Colonic mucosa (tissue), 4 donors: ENCODE results near the gene ELP2. TPM values are rescaled to one million over a fixed set of nuclear protein-coding genes. Genes with fewer than 3 reads are reported as not detected.

Experiments
- DNase-seq: peaks from one replicate; pipeline ENCODE4 v3.0.0-alpha.2; 2020
- H3K27ac ChIP-seq: fragments of 200-600 bp; one replicate; pipeline ENCODE4 v1.8.0; 2021
- H3K27me3 ChIP-seq: fragments of 200-600 bp; one replicate; pipeline ENCODE4 v1.8.0; 2021
- H3K36me3 ChIP-seq: fragments of 200-600 bp; one replicate; pipeline ENCODE4 v1.8.0; 2021
- H3K4me1 ChIP-seq: fragments of 200-600 bp; one replicate; pipeline ENCODE4 v1.8.0; 2021; ENCODE audit warnings: mild to moderate bottlenecking
- H3K4me3 ChIP-seq: fragments of 200-600 bp; one replicate; pipeline ENCODE4 v1.8.0; 2021
- H3K9ac ChIP-seq, 2 donors: one replicate each; pipeline ENCODE4 v1.7.0; 2013; ENCODE audit warnings: control low read depth in 2 of 2, low read depth in 2 of 2, low read length in 2 of 2
- H3K9me3 ChIP-seq: fragments of 200-600 bp; one replicate; pipeline ENCODE4 v1.8.0; 2021
- intact Hi-C: fragments of 100-400 bp; cut with DNase I; formaldehyde crosslinking; loops from one replicate; pipeline ENCODE4 v1.14.1; 2022
- total RNA-seq, 2 donors: library from RNA; stranded (reverse); fragmentation: NEBNext Ultra II Directional in 1 of 2; extraction: Animal tissue kit (Norgen Biotek cat#: 25700) in 1 of 2; gene quantifications; one replicate each; pipeline ENCODE4 v1.2.1, GENCODE V29; 2021
- TF ChIP-seq, protein P1 (sequence below): fragments of 200-600 bp; IDR thresholded peaks from one replicate; pipeline ENCODE4 v1.8.0; 2022; ENCODE audit warnings: antibody characterized with exemption, mild to moderate bottlenecking
- donor health status: healthy.
- donor health status: DM: no; HTN: no; CAD: no.
- donor health status: DM: no; HTN: no; CAD: no.

The ELP2 gene
- total RNA-seq, 2 donors from 2014 or later, result 48.3 to 51.6 TPM

DNA sequence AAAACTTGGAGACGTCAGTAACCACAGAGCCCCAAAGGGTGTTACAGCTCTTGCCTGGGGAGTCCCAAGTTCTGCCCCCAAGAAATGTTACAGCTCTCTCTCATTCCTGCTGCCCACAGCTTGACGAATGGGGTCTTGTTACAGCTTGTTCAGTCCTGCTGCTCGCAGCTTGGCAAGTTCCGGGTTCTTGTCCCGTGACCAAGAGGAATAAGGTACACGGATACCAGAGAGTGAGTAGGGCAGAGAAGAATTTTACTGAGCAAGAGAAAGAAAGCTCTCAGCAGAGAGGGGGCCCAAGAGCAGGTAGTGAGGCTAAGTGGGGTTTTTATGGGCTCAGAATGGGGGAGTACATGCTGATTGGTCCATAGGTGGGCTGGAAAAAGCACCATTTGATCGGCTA lies 27.8 kb upstream of the ELP2 start:
- Histone ChIP-seq H3K4me1 (no peaks in the 10 kb centered on the region), H3K27me3 (no peaks in the 10 kb centered on the region), H3K9ac (no peak overlapping the region), H3K4me3 (no peak overlapping the region), H3K27ac (no peak overlapping the region), H3K36me3 (no peaks in the 10 kb centered on the region), H3K9me3 (no peaks in the 10 kb centered on the region)
- TF ChIP-seq, protein P1, sequence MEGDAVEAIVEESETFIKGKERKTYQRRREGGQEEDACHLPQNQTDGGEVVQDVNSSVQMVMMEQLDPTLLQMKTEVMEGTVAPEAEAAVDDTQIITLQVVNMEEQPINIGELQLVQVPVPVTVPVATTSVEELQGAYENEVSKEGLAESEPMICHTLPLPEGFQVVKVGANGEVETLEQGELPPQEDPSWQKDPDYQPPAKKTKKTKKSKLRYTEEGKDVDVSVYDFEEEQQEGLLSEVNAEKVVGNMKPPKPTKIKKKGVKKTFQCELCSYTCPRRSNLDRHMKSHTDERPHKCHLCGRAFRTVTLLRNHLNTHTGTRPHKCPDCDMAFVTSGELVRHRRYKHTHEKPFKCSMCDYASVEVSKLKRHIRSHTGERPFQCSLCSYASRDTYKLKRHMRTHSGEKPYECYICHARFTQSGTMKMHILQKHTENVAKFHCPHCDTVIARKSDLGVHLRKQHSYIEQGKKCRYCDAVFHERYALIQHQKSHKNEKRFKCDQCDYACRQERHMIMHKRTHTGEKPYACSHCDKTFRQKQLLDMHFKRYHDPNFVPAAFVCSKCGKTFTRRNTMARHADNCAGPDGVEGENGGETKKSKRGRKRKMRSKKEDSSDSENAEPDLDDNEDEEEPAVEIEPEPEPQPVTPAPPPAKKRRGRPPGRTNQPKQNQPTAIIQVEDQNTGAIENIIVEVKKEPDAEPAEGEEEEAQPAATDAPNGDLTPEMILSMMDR, result no peak
- intact Hi-C loops, result no loop called here
- DNase-seq, result no peak

DNA sequence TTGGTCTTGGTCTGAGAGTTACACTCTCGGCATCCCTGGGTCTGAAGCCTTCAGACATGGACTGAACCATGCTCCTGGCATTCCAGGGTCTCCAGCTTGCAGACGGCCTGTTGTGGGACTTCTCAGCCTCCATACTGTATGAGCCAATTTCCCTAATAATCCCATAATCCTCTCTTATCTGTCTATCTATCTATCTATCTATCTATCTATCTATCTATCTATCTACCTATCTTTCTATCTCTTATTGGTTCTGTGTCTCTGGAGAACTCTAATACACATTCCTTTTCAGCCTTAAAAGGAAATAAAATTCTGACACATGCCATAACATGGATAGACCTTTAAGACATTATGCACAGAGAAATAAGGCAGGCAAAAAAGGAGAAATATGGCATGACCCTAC lies 24.9 kb upstream of the ELP2 start:
- H3K4me1 ChIP-seq, result no peaks in the 10 kb centered on the region
- no peak overlapping the region for H3K9ac ChIP-seq
- no peak overlapping the region for H3K4me3 ChIP-seq
- TF ChIP-seq, protein P1, result no peak
- no peaks in the 10 kb centered on the region for H3K27me3 ChIP-seq
- intact Hi-C loops, result no loop called here
- H3K27ac ChIP-seq, result no peak overlapping the region
- DNase-seq, result no peak
- no peaks in the 10 kb centered on the region for H3K36me3 ChIP-seq
- H3K9me3 ChIP-seq, result no peaks in the 10 kb centered on the region

DNA sequence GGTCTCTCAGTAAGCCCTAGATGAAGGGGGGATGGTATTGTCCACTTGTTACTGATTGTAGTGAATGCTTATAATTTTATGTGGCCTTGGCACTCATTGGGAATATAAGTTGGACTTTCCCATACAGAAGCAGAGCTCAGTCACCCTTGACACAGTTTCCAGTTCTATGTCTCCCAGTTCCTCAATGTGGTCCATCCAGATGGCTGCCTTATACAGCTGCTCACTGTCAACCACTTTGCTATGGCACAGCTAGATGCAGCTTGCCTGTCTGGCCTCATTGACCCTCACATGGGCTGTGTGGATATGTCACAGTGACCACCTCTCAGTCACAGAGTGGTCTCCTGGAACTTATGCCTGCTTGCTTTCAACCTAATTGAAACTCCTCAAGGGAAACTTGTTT lies 22.2 kb upstream of the ELP2 start:
- Histone ChIP-seq H3K27me3 (no peaks in the 10 kb centered on the region), H3K4me1 (no peaks in the 10 kb centered on the region), H3K9ac (no peak overlapping the region), H3K4me3 (no peak overlapping the region), H3K36me3 (peaks cover 6% of the 10 kb centered on the region), H3K27ac (no peak overlapping the region), H3K9me3 (no peaks in the 10 kb centered on the region)
- no peak for DNase-seq
- TF ChIP-seq, protein P1, result no peak
- intact Hi-C loops, result no loop called here

DNA sequence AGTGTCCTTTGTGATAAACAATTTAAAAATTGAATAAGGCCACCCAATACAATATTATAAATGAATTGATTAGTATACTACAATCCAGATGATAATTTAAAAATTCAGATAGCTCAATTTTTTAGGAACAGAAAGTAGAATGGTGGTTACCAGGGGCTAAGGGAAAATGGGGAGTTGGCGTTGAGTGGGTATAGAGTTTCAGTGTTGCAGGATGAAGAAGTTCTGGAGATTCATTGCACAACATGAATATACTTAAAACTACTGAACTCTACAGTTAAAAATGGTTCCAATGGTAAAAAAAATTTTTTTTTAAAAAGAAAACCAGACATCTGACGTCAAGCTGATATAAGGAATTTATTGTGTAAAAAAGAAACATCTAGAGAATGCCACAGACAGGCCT lies 21.5 kb upstream of the ELP2 start:
- Histone ChIP-seq H3K36me3 (peaks cover 8% of the 10 kb centered on the region), H3K4me1 (no peaks in the 10 kb centered on the region), H3K27me3 (no peaks in the 10 kb centered on the region), H3K9me3 (no peaks in the 10 kb centered on the region), H3K27ac (no peak overlapping the region), H3K9ac (no peak overlapping the region), H3K4me3 (no peak overlapping the region)
- intact Hi-C loops, result no loop called here
- DNase-seq, result no peak
- TF ChIP-seq, protein P1, result no peak

DNA sequence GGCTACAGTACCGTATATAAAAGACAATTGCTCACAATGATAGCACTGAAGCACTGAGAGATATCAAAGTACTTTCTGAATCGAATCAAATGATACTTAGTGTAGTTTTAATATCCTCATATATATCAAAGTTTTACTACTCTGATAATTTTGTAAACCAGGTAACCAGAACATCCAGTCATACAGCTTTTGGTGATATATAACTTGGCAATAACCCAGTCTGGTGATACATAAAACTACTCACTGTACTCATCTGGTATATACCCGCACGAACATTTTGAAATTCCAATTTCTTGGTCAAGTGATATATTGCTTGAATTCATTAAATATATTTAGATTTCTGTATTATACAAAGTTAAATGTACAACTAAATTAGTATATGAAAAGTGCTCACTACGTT lies 21.1 kb upstream of the ELP2 start:
- Histone ChIP-seq H3K4me3 (no peak overlapping the region), H3K9me3 (no peaks in the 10 kb centered on the region), H3K4me1 (no peaks in the 10 kb centered on the region), H3K27me3 (no peaks in the 10 kb centered on the region), H3K36me3 (peaks cover 8% of the 10 kb centered on the region), H3K27ac (no peak overlapping the region), H3K9ac (no peak overlapping the region)
- DNase-seq, result no peak
- TF ChIP-seq, protein P1, result no peak
- intact Hi-C loops, result no loop called here

DNA sequence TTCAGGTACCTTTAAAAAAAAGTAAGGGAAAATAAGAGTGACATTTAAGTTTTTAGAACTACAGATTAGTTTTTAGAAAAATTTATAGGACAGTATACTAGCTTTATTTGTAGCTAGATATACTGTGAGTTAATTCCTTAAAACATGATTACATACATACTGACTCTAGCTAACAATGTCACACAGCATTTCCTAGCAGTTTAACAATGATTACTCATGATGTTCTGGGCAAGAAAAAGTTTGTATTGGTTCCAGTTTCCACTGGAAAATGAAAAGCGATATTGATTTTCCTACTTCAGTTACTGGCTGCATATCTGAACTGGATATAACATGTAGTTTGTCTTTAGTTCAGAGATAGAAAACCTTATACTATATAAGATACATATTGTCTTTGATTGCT lies 20.0 kb upstream of the ELP2 start:
- intact Hi-C loops, result no loop called here
- DNase-seq, result no peak
- peaks cover 8% of the 10 kb centered on the region for H3K36me3 ChIP-seq

More for the DNA sequence above, 20.0 kb upstream of the ELP2 start:
- no peak overlapping the region for H3K27ac ChIP-seq
- no peaks in the 10 kb centered on the region for H3K4me1 ChIP-seq
- no peaks in the 10 kb centered on the region for H3K9me3 ChIP-seq
- no peak overlapping the region for H3K4me3 ChIP-seq
- TF ChIP-seq, protein P1, result no peak
- H3K27me3 ChIP-seq, result no peaks in the 10 kb centered on the region
- H3K9ac ChIP-seq, result no peak overlapping the region
